Transverse colon (tissue), 4 donors: ENCODE results near the gene MID1. TPM values are rescaled to one million over a fixed set of nuclear protein-coding genes. Genes with fewer than 3 reads are reported as not detected.

Experiments used
- DNase-seq: peaks from one replicate; pipeline ENCODE4 v3.0.0-alpha.2; 2019
- H3K27ac ChIP-seq, 4 donors: fragments of 200-600 bp; sonication (generic); 2 replicates each; pipeline ENCODE4 v1.5.1; 2016 to 2018; ENCODE audit warnings: inconsistent platforms in 4 of 4
- H3K27me3 ChIP-seq: fragments of 200-600 bp; sonication (generic); 2 replicates; pipeline ENCODE4 v1.5.1; 2017; ENCODE audit warnings: inconsistent platforms
- H3K36me3 ChIP-seq, 4 donors: fragments of 200-600 bp; sonication (generic); 2 replicates each; pipeline ENCODE4 v1.5.1; 2017 to 2019; ENCODE audit warnings: inconsistent platforms in 4 of 4
- H3K4me1 ChIP-seq, 4 donors: fragments of 200-600 bp; sonication (generic); 2 replicates each; pipeline ENCODE4 v1.5.1; 2017 to 2020; ENCODE audit warnings: inconsistent platforms in 4 of 4
- H3K4me3 ChIP-seq, 4 donors: fragments of 200-600 bp; sonication (generic); 1 replicate in 1 of 4; 2 replicates in 3 of 4; pipeline versions ENCODE4 v1.5.1 to v1.6.1; 2017 to 2019; ENCODE audit warnings: inconsistent platforms in 4 of 4
- H3K9me3 ChIP-seq, 2 donors: fragments of 200-600 bp; sonication (generic); 2 replicates each; pipeline ENCODE4 v1.5.1; 2017 to 2019; ENCODE audit warnings: inconsistent platforms in 2 of 2
- CTCF ChIP-seq, 5 experiments: fragments of 200-600 bp in 3 of 5; fragments of 450-650 bp in 2 of 5; sonication (generic) in 3 of 5; IDR thresholded peaks; 1 replicate in 2 of 5; 2 replicates in 3 of 5; pipeline ENCODE4 v1.5.1; 2016 to 2017; ENCODE audit warnings: antibody characterized with exemption in 5 of 5, inconsistent platforms in 3 of 5, mild to moderate bottlenecking in 2 of 5, moderate library complexity in 1 of 5
- EP300 ChIP-seq: sonication (generic); formaldehyde crosslinking; IDR thresholded peaks from one replicate; pipeline ENCODE4 v1.6.1; 2017; ENCODE audit warnings: antibody characterized with exemption, low read depth
- POLR2A ChIP-seq: fragments of 450-650 bp; IDR thresholded peaks from one replicate; pipeline ENCODE4 v1.6.1; 2016; ENCODE audit warnings: antibody characterized with exemption, mild to moderate bottlenecking, moderate library complexity
- POLR2AphosphoS5 ChIP-seq, 3 donors: sonication (generic); formaldehyde crosslinking; IDR thresholded peaks; one replicate each; pipeline ENCODE4 v1.6.1; 2016; ENCODE audit warnings: antibody characterized with exemption in 3 of 3
- WGBS, 2 donors: methylation state at CpG; one replicate each; pipeline ENCODE4 v1.1.5; 2018; ENCODE audit warnings: low coverage in 1 of 2; 5-methylcytosine and 5-hydroxymethylcytosine counted together
- in situ Hi-C, 4 donors: fragments of 200-750 bp; cut with MboI; loops; one replicate each; pipeline versions ENCODE4 v1.15.0 to v1.15.1; 2017; ENCODE audit warnings: low sequenced_read_pairs in 3 of 4, low pct_ligation_motif_present in 1 of 4, low pct_unique_long_range_greater_than_20kb in 1 of 4
- intact Hi-C: fragments of 100-400 bp; cut with DNase I; formaldehyde crosslinking; loops from one replicate; pipeline ENCODE4 v1.15.1; 2023; ENCODE audit warnings: low total_unique reads
- total RNA-seq, 4 donors: library from RNA; depleted of rRNA; stranded (reverse); fragments of >200 nt; gene quantifications; one replicate each; pipeline ENCODE4 v1.1.0, GENCODE V29; 2016

Gene MID1
- total RNA-seq, 4 donors from 2014 or later = 27.0 to 85.2 (median 37.7) TPM

GRCh38 chrX:10554612-10555270 lies 65.6 kb downstream of the MID1 start:
- DNase-seq = no peak
- no peaks in the 10 kb centered on the region for H3K4me1 ChIP-seq
- in situ Hi-C loops (no loop called here), intact Hi-C loops (no loop called here)
- no peaks in the 10 kb centered on the region for H3K9me3 ChIP-seq
- WGBS, 2 donors = 77% methylated on average over 6 of the region's 6 CpGs; no CpG with 5 or more reads in 1 of the 2 donors
- H3K36me3 ChIP-seq = no peaks in the 10 kb centered on the region
- H3K27me3 ChIP-seq = no peaks in the 10 kb centered on the region
- no peak overlapping the region for H3K27ac ChIP-seq
- no peak overlapping the region for H3K4me3 ChIP-seq
- TF ChIP-seq EP300 (no peak), CTCF (IDR thresholded peaks at IDR 0.05) (no peak), POLR2AphosphoS5 (IDR thresholded peaks at IDR 0.05) (no peak), POLR2A (no peak)

- 40% methylated on average over 2 of the region's 2 CpGs; no CpG with 5 or more reads in 1 of the 2 donors for WGBS, 2 donors
Observed at GRCh38 chrX:10549280-10549679, 71.1 kb downstream of the MID1 start.

GRCh38 chrX:10548688-10549087 lies 71.7 kb downstream of the MID1 start:
- TF ChIP-seq EP300 (no peak), CTCF (IDR thresholded peaks at IDR 0.05) (no peak), POLR2AphosphoS5 (IDR thresholded peaks at IDR 0.05) (no peak), POLR2A (no peak)
- Histone ChIP-seq H3K27ac (no peak overlapping the region), H3K4me3 (no peak overlapping the region), H3K4me1 (peaks cover 0 to 7% (median 2%) of the 10 kb centered on the region in 4 donors), H3K27me3 (no peaks in the 10 kb centered on the region), H3K36me3 (no peaks in the 10 kb centered on the region), H3K9me3 (no peaks in the 10 kb centered on the region)
- DNase-seq = no peak
- 72 to 77% methylated on average over 2 of the region's 2 CpGs for WGBS, 2 donors
- intact Hi-C loops (no loop called here), in situ Hi-C loops (no loop called here)

More at GRCh38 chrX:10549280-10549679, 71.1 kb downstream of the MID1 start:
- no peaks in the 10 kb centered on the region for H3K36me3 ChIP-seq
- no peaks in the 10 kb centered on the region for H3K27me3 ChIP-seq
- H3K4me3 ChIP-seq = no peak overlapping the region
- H3K4me1 ChIP-seq = peaks cover 0 to 7% (median 2%) of the 10 kb centered on the region in 4 donors
- DNase-seq = peak; percentile 49
- no peaks in the 10 kb centered on the region for H3K9me3 ChIP-seq
- intact Hi-C loops (no loop called here), in situ Hi-C loops (no loop called here)
- peak overlapping the region in 2 of 4 donors; percentile 2 to 24 for H3K27ac ChIP-seq
- TF ChIP-seq EP300 (no peak), POLR2A (no peak)

- no peak for TF ChIP-seq POLR2A
- in situ Hi-C loops = no loop called here
- 27 to 33% methylated on average over 1 of the region's 1 CpG for WGBS, 2 donors
- DNase-seq = no peak
- Histone ChIP-seq H3K27ac (no peak overlapping the region), H3K4me3 (no peak overlapping the region), H3K4me1 (peaks cover 0 to 7% (median 2%) of the 10 kb centered on the region in 4 donors), H3K36me3 (no peaks in the 10 kb centered on the region), H3K27me3 (no peaks in the 10 kb centered on the region), H3K9me3 (no peaks in the 10 kb centered on the region)
- intact Hi-C loops = no loop called here
Observed at GRCh38 chrX:10545882-10546281, 74.5 kb downstream of the MID1 start.

- H3K36me3 ChIP-seq = no peaks in the 10 kb centered on the region
- no peaks in the 10 kb centered on the region for H3K27me3 ChIP-seq
- peaks cover 0 to 4% (median 0%) of the 10 kb centered on the region in 4 donors for H3K4me1 ChIP-seq
- no peak overlapping the region for H3K27ac ChIP-seq
- no peak for DNase-seq
- TF ChIP-seq POLR2A (no peak), EP300 (no peak), CTCF (IDR thresholded peaks at IDR 0.05) (no peak), POLR2AphosphoS5 (IDR thresholded peaks at IDR 0.05) (no peak)
- H3K4me3 ChIP-seq = no peak overlapping the region
- intact Hi-C loops = no loop called here
- H3K9me3 ChIP-seq = no peaks in the 10 kb centered on the region
- in situ Hi-C loops = no loop called here
- 73 to 86% methylated on average over 1 of the region's 1 CpG for WGBS, 2 donors
Observed at GRCh38 chrX:10542586-10542985, 77.8 kb downstream of the MID1 start.
